Stimulated activated CD4-positive, alpha-beta T cell treated with anti-CD3 and anti-CD28 coated beads, Interleukin-1b, Interleukin-23, amount 100 ng/mL, for 1 hour (primary cell): ENCODE results near the gene PRDM2.
A peak's percentile ranks its signal among the peaks of the same experiment; 100 is the strongest.
"Not testable (repeated sequence)": the region's sequence is repeated elsewhere in the genome, so short reads cannot be mapped to it uniquely, and the experiment has no call there.

Experiments used
- DNase-seq, 2 donors: peaks; one replicate each; pipeline ENCODE4 v3.0.0-alpha.2; 2020; ENCODE audit warnings: low read depth in 2 of 2

The PRDM2 gene, protein sequence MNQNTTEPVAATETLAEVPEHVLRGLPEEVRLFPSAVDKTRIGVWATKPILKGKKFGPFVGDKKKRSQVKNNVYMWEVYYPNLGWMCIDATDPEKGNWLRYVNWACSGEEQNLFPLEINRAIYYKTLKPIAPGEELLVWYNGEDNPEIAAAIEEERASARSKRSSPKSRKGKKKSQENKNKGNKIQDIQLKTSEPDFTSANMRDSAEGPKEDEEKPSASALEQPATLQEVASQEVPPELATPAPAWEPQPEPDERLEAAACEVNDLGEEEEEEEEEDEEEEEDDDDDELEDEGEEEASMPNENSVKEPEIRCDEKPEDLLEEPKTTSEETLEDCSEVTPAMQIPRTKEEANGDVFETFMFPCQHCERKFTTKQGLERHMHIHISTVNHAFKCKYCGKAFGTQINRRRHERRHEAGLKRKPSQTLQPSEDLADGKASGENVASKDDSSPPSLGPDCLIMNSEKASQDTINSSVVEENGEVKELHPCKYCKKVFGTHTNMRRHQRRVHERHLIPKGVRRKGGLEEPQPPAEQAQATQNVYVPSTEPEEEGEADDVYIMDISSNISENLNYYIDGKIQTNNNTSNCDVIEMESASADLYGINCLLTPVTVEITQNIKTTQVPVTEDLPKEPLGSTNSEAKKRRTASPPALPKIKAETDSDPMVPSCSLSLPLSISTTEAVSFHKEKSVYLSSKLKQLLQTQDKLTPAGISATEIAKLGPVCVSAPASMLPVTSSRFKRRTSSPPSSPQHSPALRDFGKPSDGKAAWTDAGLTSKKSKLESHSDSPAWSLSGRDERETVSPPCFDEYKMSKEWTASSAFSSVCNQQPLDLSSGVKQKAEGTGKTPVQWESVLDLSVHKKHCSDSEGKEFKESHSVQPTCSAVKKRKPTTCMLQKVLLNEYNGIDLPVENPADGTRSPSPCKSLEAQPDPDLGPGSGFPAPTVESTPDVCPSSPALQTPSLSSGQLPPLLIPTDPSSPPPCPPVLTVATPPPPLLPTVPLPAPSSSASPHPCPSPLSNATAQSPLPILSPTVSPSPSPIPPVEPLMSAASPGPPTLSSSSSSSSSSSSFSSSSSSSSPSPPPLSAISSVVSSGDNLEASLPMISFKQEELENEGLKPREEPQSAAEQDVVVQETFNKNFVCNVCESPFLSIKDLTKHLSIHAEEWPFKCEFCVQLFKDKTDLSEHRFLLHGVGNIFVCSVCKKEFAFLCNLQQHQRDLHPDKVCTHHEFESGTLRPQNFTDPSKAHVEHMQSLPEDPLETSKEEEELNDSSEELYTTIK (N-terminal part only)

DNA sequence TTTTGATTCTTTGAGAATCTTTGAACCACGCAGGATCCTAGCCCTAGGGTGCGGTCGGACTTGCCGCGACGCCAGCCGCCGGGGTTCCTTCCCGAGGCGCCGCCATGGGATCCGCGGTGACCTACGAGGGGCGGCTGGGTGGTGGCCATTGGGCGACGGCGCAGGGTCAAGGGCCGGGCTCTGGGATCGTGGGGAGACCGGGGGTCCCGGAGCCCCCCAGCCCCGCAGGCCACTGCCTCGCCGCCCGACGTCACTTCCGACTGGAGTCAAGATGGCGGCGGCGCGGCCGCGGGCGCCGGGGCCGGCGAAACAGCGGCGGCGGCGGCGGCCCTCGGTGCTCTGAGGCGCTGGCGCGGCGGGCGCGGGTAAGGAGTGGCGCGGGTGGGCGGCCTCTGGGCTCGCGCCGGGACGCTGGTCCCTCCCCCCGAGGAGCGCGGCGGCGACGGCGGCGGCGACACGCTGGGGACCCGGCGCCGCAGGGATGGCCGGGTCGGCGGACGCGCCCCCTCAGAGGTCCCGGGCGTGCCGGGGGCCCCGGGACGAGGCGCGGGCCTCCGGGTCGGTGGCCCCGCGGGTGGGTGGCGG lies at the start of gene PRDM2:
TSS of gene PRDM2 (plus strand) at position 253 of the 585 bp plus-strand sequence. CDS start 15,418 bp downstream, outside the sequence.
- peak; percentile 11 to 33 for DNase-seq

DNA sequence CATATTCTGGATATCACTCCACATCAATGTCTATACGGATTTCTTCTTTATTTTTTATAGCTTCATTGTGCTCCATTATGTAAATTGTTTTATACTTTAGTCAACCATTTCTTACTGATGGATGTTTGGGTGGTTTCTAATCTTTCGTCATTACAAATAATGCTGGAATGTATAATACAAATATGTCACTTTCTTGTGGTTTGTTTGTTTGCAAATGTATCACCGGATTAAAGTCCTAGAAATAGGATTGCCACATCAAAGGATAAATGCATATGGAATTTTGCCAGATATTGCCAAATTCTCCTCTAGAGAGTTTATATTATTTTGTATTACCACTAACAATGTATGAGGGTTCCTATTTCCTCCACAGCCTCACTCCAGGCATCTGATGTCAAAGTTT lies 48.7 kb upstream of the PRDM2 start:
- no peak for DNase-seq

DNA sequence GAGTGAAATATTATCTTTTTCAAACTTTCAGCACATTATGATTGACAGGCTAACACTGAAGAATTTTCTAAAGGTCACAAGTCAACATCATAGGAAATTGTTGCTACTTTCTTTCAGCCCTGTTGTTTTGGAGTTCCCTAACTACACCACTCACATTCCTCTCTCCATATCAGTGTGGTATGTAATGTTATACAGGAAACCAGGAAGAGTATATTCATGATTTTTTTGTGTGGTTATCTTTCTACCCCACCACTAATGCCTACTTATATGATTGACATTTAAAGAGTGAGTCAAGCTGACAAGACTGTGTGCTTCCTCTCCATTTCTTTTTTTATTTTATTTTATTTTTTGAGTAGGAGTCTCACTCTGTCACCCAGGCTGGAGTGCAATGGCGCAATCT lies 47.8 kb upstream of the PRDM2 start:
- DNase-seq = no peak

DNA sequence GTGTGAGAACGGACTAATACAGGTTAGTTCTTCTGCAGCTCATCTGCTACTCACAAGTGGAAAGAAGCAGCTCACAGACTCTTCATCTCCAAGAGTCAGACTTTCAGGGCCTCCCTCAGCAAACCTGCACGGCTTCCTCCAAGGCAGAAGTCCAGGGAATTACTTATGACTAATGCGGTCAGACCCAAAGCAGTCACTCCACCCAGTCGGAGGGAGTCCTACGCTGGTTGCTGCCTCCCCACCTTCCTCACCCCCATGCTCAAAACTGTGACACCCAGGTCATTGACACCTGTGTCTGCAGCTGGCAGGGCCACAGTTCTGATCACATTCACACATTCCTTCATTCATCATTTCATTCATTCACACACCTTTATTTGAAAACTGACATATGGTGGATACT lies 38.4 kb upstream of the PRDM2 start:
- DNase-seq = no peak

DNA sequence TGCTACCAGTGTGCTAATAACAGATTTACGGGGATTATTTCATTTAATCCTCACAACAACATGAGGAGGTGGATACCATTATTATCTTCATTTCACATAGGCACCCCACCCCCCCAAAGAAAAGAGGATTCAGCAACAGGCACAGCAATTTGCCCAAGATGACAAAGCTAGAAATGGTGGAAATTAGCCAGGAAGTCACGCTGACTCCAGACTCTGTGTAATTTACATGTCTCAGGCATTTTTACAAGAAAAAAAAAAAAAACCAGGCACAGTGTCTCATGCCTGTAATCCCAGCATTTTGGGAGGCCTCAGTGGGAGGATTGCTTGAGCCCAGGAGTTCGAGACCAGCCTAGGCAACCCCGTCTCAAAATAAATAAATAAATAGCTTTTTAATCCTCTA lies 37.5 kb upstream of the PRDM2 start:
- DNase-seq = no peak

DNA sequence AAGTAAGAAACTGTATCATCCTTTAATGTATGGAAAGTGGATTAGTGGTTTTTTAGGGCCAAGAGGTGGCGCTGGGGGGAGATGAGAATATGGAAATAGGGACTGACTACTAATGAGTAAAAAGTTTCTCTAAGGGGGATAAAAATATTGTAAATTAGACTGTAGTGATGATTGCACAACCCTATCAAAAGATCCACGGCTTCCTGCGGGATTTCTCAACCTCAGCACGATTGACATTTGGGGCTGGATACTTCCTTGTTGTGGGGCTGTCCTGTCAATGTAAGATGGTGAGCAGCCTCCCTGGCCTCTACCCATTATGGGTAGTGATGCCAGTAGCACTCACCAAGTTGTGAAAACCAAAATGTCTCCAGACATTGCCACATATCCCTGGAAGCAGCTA lies 36.0 kb upstream of the PRDM2 start:
- DNase-seq = no peak

DNA sequence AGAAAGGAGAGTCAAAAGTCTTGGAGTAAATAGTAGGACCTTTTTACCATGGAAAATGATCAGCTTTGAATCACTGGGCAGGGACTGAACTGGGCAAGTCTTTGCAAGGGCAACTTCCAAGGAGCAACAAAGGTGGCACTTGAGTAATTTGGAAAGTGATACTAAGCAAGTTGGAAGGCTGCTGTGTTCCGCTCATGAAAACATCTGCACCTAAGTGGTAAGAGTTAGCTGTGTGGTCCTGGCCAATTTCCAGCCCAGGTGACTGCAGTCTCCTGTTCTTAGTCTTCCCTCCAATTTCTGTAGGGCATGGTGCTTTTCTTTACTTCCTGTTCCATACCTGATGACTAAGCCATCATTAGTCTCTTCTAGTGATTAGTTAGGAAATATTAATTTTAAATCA lies 35.5 kb upstream of the PRDM2 start:
- no peak for DNase-seq

DNA sequence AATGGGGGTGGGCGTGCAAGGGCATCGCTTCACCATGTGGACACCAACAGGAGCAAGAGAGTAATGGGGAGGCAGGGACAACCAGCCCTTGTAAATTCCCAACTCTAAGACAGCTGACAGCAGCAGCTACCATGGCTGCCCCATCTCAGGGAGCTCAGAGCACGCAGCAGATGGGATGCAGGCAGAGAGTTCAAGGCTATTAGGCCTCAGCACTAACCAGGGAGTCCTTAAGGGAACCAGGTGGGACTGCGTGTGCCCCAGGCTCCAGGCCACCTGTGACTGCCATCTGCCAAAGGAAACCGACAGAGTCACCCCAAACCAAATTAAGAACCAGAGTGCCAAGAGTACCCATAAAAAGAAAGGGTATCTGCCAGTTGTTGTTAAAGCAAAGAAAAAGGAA lies 33.7 kb upstream of the PRDM2 start:
- DNase-seq = no peak

DNA sequence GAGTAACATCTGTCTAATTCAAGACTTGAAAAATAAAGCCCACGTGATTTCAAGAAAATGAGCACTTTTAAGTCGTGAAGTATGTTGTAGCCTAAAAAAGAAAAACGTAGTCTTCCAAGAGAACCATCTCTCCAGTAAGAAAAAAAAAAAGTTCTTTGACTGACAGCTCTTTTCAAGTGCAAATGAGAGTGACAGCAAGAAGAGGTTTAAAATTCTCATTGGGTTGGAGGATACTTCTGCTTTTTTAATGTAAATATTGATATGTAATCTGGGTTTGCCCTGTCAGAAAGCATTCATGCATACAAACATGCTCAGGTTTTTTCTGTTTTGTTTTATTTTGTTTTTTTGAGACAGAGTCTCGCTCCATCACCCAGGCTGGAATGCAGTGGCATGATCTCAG lies 32.3 kb upstream of the PRDM2 start:
- no peak for DNase-seq

DNA sequence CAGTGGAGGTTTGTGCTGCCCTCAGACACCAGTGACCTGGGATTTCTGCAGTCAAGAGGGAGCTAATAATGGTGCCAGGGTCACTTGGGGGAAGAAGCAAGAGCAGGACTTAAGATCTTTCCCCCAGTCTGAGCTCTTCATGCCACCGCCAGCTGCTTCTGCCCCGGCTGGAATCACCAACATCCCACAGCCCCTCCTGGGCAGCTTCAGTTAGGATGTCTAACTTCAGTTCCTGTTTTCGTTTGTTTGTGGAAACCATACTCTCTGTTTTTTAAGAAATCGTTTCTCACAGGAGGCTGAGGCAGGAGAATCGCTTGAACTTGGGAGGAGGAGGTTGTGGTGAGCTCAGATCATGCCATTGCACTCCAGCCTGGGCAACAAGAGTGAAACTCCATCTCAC lies 25.6 kb upstream of the PRDM2 start:
- no peak for DNase-seq

DNA sequence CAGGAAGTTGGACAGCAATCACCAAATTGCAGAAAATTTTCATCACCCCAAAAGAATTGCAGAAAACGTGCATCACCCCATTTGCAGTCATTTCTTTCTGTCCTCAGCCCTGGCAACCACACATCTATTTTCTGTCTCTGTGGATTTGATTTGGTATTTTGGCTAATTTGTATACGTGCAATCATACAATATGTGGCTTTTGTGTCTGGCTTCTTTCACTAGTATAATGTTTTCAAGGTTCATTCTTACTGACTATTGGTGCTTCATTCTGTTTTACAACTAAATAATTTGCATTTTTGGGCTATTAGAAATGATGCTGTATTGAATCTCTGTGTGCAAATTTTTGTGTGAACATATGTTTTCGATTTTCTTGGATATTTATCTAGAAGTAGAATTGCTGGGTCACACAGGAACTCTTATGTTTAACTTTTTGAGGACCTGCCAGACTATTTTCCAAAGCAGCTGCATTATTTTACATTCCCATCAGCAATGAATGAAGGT lies 24.8 kb upstream of the PRDM2 start:
- no peak for DNase-seq

DNA sequence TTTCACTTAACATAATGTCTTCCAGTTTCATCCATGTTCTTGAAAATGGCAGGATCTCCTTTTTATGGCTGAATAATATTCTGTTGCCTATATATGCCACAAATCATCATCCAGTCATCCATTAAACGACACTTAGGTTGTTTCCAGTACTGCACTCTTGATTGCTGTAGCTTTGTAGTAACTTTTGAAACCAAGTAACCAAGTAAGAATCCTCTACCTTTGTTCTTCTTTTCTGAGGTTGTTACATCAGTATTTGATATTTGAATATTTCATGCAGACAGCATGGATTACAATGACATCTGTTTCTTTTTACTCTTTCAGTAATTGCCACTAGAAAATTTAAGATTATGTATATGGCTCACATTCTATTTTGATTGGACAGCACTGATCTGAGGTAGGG lies 22.1 kb upstream of the PRDM2 start:
- no peak for DNase-seq

DNA sequence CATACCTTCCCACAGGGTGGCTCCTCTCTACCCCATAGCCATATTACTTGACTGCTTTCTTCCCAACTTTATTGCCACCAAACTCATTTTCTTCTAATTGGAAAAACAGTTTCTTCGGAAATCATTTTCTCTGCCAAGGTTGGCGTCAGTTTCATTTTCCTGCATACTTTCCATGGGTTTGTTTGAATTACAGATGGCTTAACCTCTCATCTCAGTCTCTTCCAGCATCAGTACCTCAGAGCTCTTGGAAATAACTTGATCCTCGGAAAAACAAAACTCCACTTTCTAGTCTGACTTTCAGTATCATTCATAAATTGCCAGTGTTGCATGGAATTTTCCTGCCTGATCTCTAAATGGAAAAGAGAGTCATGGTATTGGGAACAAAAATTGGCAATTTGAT lies 20.3 kb upstream of the PRDM2 start:
- DNase-seq = no peak

DNA sequence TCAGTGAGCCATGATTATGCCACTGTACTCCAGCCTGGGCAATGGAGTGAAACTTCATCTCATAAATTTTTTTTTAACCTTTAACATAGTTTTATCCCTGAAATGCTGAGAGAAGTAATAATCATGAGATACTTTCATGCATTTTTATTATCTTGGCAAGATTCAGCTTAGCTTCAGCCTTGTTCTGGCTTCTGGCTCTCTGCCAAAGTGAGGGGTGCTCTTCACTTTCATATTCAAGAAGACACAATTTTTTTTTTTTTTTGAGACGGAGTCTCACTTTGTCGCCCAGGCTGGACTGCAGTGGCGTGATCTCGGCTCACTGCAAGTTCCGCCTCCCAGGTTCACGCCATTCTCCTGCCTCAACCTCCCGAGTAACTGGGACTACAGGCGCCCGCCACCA lies 19.4 kb upstream of the PRDM2 start:
- not testable (repeated sequence) for DNase-seq

DNA sequence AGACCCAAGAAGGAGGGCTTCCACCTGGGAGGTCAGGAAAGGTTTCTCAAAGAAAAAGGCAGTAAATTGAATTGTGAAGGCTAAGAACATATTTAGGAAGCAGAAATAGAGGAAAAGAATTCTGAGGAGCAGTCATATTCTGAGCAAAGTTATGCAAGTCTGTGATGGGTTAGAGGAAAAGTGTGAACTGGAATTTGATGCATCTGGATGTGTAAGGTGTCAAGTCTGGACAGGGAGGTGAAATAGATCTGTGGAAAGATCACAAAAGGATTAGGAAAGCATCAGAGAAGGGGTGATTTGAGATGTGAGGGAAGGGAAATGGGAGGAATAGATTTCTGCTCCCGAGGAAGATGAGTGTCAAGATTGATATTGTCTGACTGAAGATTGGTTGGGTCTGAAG lies 18.1 kb upstream of the PRDM2 start:
- no peak for DNase-seq

DNA sequence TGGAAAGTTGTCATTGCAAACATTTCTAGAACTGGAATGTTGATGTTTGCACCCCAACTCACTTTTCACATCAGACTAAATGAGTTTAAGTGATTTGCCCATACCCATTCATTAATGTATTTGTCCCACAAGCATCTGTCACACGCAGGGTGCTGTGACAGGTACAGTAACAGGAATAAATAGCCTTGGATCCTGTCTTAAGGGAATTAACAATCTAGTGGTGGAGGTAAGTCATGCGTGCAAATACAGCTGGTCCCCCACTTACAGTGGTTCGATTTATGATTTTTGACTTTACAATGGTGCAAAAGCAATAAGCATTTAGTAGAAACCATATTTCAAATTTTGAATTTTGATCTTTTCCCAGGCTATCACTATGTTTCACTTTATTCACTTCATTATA lies 17.5 kb upstream of the PRDM2 start:
- DNase-seq = no peak

DNA sequence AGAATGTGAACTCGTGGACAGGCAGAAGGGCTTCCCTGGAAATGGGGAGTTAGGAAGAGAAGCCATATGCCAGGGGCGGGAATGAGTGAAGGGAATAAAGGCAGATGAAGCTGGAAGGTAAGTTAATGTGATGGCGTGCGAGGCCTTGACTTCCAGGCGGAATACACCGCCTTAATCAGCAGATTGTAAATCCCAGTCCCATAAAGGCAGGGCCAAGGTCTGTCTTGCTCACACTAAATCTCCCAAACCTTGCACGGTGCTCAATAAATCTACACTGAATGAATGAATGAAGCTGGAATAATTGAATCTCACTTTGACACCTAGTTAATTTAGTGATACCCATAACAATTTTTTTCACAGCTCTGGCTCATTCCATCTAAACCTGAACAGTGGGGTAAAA lies 16.8 kb upstream of the PRDM2 start:
- DNase-seq = no peak

DNA sequence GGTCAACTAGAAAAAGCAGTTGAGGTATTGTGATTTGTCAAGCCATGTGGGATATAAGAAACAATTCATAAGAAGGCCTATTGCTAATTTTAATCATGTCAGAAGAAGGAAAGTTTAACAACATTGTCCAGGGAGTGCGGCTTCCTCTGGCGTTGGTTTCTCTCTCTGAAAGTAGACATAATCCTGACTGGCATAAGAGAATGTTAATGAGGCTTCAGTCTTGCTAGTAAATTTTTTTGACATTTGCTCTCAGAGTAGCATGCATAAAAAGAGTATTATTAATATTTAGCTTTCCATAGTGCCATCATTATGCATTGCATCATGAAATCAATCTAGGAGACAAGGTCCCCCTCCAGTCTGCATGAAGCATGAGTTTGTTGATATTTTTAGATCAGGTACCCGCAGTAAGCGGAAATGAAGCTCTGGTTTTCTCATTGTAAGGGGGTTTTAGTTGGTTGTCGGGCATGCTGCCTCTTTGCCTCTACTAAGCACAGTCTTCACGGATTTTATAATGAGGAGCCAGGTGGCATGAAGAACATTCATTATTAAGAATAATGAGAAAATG lies 12.8 kb upstream of the PRDM2 start:
- DNase-seq = no peak

DNA sequence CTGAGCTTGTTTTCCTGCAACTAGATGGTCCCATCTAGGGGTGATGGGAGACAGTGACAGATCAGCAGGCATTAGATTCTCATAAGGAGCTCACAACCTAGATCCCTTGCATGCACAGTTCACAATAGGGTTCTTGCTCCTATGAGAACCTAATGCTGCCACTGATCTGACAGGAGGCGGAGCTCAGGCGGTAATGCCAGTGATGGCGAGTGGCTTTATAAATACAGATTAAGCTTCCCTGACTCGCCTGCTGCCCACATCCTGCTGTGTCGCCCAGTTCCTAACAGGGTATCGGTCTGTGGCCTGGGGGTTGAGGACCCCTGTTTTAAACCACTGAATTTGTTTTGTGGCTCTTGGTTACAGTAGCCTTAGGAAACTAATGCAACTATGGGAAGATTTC lies 6.9 kb upstream of the PRDM2 start:
- DNase-seq = not testable (repeated sequence)

DNA sequence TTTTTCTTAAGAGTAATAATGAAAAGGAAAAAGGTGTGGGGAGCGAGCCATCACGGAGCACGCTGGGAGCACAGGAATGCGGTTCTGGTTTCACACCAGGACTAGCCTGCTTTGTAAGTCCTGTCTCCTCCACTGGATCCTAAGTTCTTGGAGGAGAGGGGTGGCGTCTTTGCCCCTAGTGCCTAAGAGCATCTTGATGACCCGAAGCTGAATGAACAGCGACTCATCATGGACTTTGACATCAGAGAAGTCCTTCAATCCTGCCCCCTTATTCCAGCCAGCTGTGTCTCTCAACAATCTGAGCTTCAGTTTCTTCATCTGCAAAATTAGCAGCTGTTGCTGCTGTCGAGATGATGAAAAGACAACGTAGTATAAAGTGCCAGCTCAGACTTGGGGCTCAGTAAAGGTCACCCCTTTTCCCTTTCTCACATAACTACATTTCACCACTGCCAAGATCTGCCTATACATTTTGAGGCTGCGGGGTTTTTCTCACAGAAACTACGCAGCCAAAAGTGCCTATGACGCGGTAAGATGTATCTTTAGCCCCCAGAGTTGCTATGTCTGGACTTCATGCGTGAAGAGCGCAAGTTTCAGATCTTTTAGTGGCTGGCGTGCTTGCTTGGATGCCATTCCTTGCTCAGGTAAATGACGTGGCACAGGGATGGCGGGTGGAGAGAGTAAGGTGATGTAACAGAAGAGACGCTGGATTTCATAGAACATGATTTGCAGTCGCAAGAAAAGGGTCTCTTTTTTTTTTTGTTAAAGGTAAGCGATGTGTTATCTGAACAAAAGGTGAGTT lies 4.9 kb upstream of the PRDM2 start:
- DNase-seq = no peak
